MCF 10A (cell line): ENCODE results near the gene DDI1. TPM values are rescaled to one million over a fixed set of nuclear protein-coding genes. Genes with fewer than 3 reads are reported as not detected.

Source experiments
- BruUV-seq: library from RNA; stranded (reverse); fragments of 400-500 nt; replicated peaks from 2 replicates; lab custom pipeline; 2021; lab: Mats Ljungman, UMichigan
- CTCF ChIA-PET: fragments of 300-600 bp; sonication (Branson Sonifier 250); formaldehyde crosslinking; extraction: SDS; loops from one replicate; lab custom pipeline; 2021; ENCODE audit warnings: antibody characterized with exemption, inconsistent platforms; lab: Yijun Ruan, JAX
- POLR2A ChIA-PET: fragments of 300-600, 350-650 bp; sonication (Branson Sonifier 250); formaldehyde crosslinking; extraction: SDS; loops from one replicate; lab custom pipeline; 2020; ENCODE audit warnings: antibody characterized with exemption, inconsistent platforms; lab: Yijun Ruan, JAX
- DNase-seq: peaks from one replicate; pipeline ENCODE4 v3.0.0-alpha.2; 2018; ENCODE audit not compliant: unreplicated experiment
- H3K27ac Mint-ChIP-seq: one replicate; pipeline ENCODE4 v1.8.0; 2022; ENCODE audit warnings: mild to moderate bottlenecking, low read depth, mixed read lengths; ENCODE audit not compliant: unreplicated experiment
- H3K27me3 Mint-ChIP-seq: one replicate; pipeline ENCODE4 v1.8.0; 2022; ENCODE audit warnings: mixed read lengths; ENCODE audit not compliant: insufficient read depth, unreplicated experiment
- H3K36me3 Mint-ChIP-seq: one replicate; pipeline ENCODE4 v1.8.0; 2022; ENCODE audit warnings: mild to moderate bottlenecking, moderate library complexity, mixed read lengths; ENCODE audit not compliant: insufficient read depth, unreplicated experiment
- H3K4me1 Mint-ChIP-seq: one replicate; pipeline ENCODE4 v1.8.0; 2022; ENCODE audit warnings: mixed read lengths; ENCODE audit not compliant: insufficient read depth, unreplicated experiment
- H3K4me3 Mint-ChIP-seq: one replicate; pipeline ENCODE4 v1.8.0; 2022; ENCODE audit warnings: mild to moderate bottlenecking, moderate library complexity, mixed read lengths; ENCODE audit not compliant: unreplicated experiment
- H3K9me3 Mint-ChIP-seq: one replicate; pipeline ENCODE4 v1.8.0; 2022; ENCODE audit warnings: mixed read lengths; ENCODE audit not compliant: unreplicated experiment
- CTCF ChIP-seq: fragments of 200-600 bp; IDR thresholded peaks from one replicate; pipeline ENCODE4 v1.8.0; 2022; ENCODE audit warnings: antibody characterized with exemption, mild to moderate bottlenecking; ENCODE audit not compliant: unreplicated experiment
- intact Hi-C: fragments of 100-400 bp; cut with micrococcal nuclease; formaldehyde crosslinking; loops from 2 replicates; pipeline ENCODE4 v1.14.1; 2022
- total RNA-seq: library from RNA; stranded (reverse); gene quantifications from 2 replicates; pipeline ENCODE4 v1.2.3, GENCODE V29; 2022

The DDI1 gene
- total RNA-seq, 1 experiment from 2014 or later, result not detected

- H3K4me3 Mint-ChIP-seq, result peak overlapping the region; percentile 38
- H3K4me1 Mint-ChIP-seq, result peaks cover 16% of the 10 kb centered on the region
- CTCF ChIA-PET, result no interaction called here
- intact Hi-C loops, result loop anchor here (2.0 kb wide), 1 partner anchor 29 kb away; no protein-coding TSS in a partner anchor
- DNase-seq, result no peak
- TF ChIP-seq CTCF, result no peak
- POLR2A ChIA-PET, result interaction anchor here (0.6 to 2.2 kb wide), 11 partner anchors 9 to 93 kb away, joined by 3 to 9 read pairs (median 4); no protein-coding TSS in a partner anchor
- BruUV-seq, result no TSS peak
- no peaks in the 10 kb centered on the region for H3K36me3 Mint-ChIP-seq
- H3K27me3 Mint-ChIP-seq, result no peaks in the 10 kb centered on the region
- peak overlapping the region; percentile 82 for H3K27ac Mint-ChIP-seq
- no peaks in the 10 kb centered on the region for H3K9me3 Mint-ChIP-seq
Observed at GRCh38 chr11:104033561-104033960, 2.9 kb upstream of the DDI1 start.

GRCh38 chr11:104036995-104037394, 555 bp downstream of the DDI1 start:
- intact Hi-C loops, result no loop called here
- Mint-ChIP-seq H3K4me1 (peaks cover 16% of the 10 kb centered on the region), H3K9me3 (no peaks in the 10 kb centered on the region), H3K36me3 (no peaks in the 10 kb centered on the region), H3K27me3 (no peaks in the 10 kb centered on the region), H3K27ac (no peak overlapping the region), H3K4me3 (no peak overlapping the region)
- POLR2A ChIA-PET, result no interaction called here
- no TSS peak for BruUV-seq
- TF ChIP-seq CTCF, result no peak
- CTCF ChIA-PET, result interaction anchor here (0.6 kb wide), 1 partner anchor 86 kb away, joined by 3 read pairs; no protein-coding TSS in a partner anchor
- DNase-seq, result no peak

- ChIA-PET POLR2A (no interaction called here), CTCF (no interaction called here)
- DNase-seq, result no peak
- no peaks in the 10 kb centered on the region for H3K9me3 Mint-ChIP-seq
- no peaks in the 10 kb centered on the region for H3K36me3 Mint-ChIP-seq
- H3K27me3 Mint-ChIP-seq, result no peaks in the 10 kb centered on the region
- no peaks in the 10 kb centered on the region for H3K4me1 Mint-ChIP-seq
- no TSS peak for BruUV-seq
- H3K27ac Mint-ChIP-seq, result no peak overlapping the region
- no peak for TF ChIP-seq CTCF
- intact Hi-C loops, result no loop called here
- no peak overlapping the region for H3K4me3 Mint-ChIP-seq
Observed at GRCh38 chr11:104041792-104042191, 5.4 kb downstream of the DDI1 start.

GRCh38 chr11:104043142-104043541, 6.7 kb downstream of the DDI1 start:
- Mint-ChIP-seq H3K27ac (no peak overlapping the region), H3K36me3 (no peaks in the 10 kb centered on the region), H3K4me3 (no peak overlapping the region), H3K9me3 (no peaks in the 10 kb centered on the region), H3K4me1 (no peaks in the 10 kb centered on the region), H3K27me3 (no peaks in the 10 kb centered on the region)
- TF ChIP-seq CTCF, result no peak
- intact Hi-C loops, result no loop called here
- no TSS peak for BruUV-seq
- no peak for DNase-seq
- CTCF ChIA-PET, result interaction anchor here (0.6 kb wide), 1 partner anchor 22 kb away, joined by 3 read pairs; no protein-coding TSS in a partner anchor
- POLR2A ChIA-PET, result interaction anchor here (2.5 kb wide), 1 partner anchor 9 kb away, joined by 9 read pairs; no protein-coding TSS in a partner anchor
